Measurements from ENCODE around the gene GPR37.

GRCh38 chr7:124790645-124791044 lies 25.1 kb upstream of the GPR37 start:
- TF ChIP-seq EZH2phosphoT487 (IDR thresholded peaks at IDR 0.05; ENCODE audit: low read length) (no peak), CTCF (IDR thresholded peaks at IDR 0.05; ENCODE audit: low read length) (no peak), EZH2 (optimal IDR thresholded peaks at IDR 0.05; ENCODE audit: low read depth, low read length) (no peak)
